A673 (cell line): Measurements from ENCODE around the gene TCERG1L.
"Not testable (repeated sequence)": the region's sequence is repeated elsewhere in the genome, so short reads cannot be mapped to it uniquely, and the experiment has no call there.

Source experiments
- EZH2 ChIP-seq: fragments of 200-600 bp; sonication (generic); IDR thresholded peaks from 2 replicates; pipeline ENCODE4 v1.6.1; 2017; ENCODE audit warnings: borderline replicate concordance, low read depth, mild to moderate bottlenecking, mixed read lengths, antibody characterized with exemption, low read length; ENCODE audit not compliant: poor library complexity, severe bottlenecking
- TF ChIP-seq, protein P1 (sequence below): fragments of 300-800, 200-600 bp; sonication (generic); conservative IDR thresholded peaks from 2 replicates; pipeline ENCODE4 v1.5.1; 2017; ENCODE audit warnings: low read depth, mild to moderate bottlenecking, antibody characterized with exemption, low read length, moderate library complexity, mixed read lengths

DNA sequence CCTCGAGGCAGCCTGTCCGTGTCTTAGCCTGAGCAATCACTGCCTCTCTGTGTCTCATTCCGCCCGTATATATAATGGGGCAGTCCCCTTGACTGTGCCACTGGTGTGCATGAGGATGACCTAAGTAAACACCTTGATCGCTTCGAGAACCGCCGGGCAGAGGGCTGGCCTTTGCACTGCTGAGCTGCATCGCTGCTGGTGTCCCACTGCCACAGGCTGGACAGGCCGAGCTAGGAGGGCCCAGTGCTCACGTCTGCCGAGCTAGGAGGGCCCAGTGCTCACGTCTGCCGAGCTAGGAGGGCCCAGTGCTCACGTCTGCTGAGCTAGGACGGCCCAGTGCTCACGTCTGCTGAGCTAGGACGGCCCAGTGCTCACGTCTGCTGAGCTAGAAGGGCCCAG lies 232.6 kb downstream of the TCERG1L start:
- TF ChIP-seq, protein P1, sequence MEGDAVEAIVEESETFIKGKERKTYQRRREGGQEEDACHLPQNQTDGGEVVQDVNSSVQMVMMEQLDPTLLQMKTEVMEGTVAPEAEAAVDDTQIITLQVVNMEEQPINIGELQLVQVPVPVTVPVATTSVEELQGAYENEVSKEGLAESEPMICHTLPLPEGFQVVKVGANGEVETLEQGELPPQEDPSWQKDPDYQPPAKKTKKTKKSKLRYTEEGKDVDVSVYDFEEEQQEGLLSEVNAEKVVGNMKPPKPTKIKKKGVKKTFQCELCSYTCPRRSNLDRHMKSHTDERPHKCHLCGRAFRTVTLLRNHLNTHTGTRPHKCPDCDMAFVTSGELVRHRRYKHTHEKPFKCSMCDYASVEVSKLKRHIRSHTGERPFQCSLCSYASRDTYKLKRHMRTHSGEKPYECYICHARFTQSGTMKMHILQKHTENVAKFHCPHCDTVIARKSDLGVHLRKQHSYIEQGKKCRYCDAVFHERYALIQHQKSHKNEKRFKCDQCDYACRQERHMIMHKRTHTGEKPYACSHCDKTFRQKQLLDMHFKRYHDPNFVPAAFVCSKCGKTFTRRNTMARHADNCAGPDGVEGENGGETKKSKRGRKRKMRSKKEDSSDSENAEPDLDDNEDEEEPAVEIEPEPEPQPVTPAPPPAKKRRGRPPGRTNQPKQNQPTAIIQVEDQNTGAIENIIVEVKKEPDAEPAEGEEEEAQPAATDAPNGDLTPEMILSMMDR: not testable (repeated sequence)
- TF ChIP-seq EZH2: not testable (repeated sequence)
